Heart left ventricle (tissue), 13 donors: ENCODE results near the gene ZNF664.

Experiments used
- CTCF ChIP-seq, 12 donors: fragments of 200-600 bp; sonication (generic) in 4 of 12; IDR thresholded peaks; one replicate each; pipeline versions ENCODE4 v1.5.0 to v1.8.0; 2018 to 2022; ENCODE audit warnings: antibody characterized with exemption in 12 of 12, mild to moderate bottlenecking in 5 of 12
- POLR2A ChIP-seq, 2 donors: fragments of 450-650 bp; IDR thresholded peaks; one replicate each; pipeline ENCODE4 v1.6.1; 2017; ENCODE audit warnings: antibody characterized with exemption in 2 of 2, mild to moderate bottlenecking in 2 of 2, moderate library complexity in 2 of 2
- donor health status: ischemic (EF 13 %, LVEDD 7.1; RV severe dilation, severe dysfunction).
- donor health status: DM: no; HTN: yes; CAD: no.
- donor health status: DM: no; HTN: no; CAD: no.
- donor health status: ischemic (EF 25% LVEDD 6.9; RV normal size, moderate dysfunction).
- donor health status: ischemic (EF 25% LVEDD 5.7; RV mildly dilated, moderate dysfunction).
- donor health status: ischemic (EF 35%, LVEDD 5.7; RV mildly dilated, moderate dysfunction).
- donor health status: nonischemic (EF 11% LVEDD 7.7; RV severe dilation, severe dysfunction).
- donor health status: DM: yes; HTN: yes; CAD: no.
- donor health status: PGD.
- donor health status: ischemic (EF 29% LVEDD 5.4; RV normal size, mild dysfunction).
- donor health status: nonischemic (EF 23%, LVEDD 6.1; RV moderate dilation, normal function).

GRCh38 chr12:124039276-124039675 lies 66.3 kb downstream of the ZNF664 start:
- no peak for TF ChIP-seq CTCF (IDR thresholded peaks at IDR 0.05)
- no peak for TF ChIP-seq POLR2A (IDR thresholded peaks at IDR 0.05)
